HG02981 (cell line): Measurements from ENCODE around the gene BCAN.

Experiments used
- ATAC-seq: cut with Tn5 transposase; IDR thresholded peaks from one replicate; pipeline ENCODE4 v1.9.1; 2021; ENCODE audit warnings: mild to moderate bottlenecking, moderate library complexity; ENCODE audit not compliant: unreplicated experiment

Gene BCAN

DNA sequence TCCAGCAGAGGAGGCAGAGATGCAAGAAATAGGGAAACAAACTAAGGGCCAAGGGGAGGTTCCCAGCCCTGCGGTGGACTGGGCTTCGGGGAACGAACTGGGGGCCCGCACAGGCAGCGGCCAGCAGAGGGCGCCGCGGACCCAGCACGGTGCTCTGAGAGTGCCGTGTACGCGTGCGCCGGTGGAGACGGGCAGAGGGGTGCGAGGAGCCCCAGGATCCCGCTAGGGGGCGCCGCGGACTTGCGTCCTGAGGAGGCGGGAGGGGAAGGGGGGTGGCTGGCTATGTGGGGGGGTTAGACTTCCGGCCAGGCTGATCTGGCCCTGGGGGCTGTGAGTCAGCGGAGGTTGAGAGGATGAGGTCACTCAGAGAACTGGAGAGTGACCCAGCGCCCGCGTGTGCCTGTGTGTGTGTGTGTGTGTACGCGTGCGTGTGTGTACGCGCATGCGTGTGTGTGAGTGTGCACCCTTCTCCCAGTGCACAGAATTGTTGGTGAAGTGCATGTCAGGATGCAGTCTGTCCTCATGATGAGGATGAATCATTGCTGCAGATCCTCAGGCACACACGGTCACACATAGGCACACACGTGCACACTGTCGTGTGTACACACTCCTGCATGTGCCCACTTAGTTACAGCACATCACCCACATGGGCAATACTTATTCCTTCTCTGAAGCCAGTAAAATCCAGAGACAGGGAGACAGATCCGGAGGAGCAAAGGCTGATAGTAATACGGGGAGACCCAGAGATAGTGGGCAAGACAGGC, 18.3 kb downstream of the BCAN start:
- ATAC-seq, result peak; percentile 67

DNA sequence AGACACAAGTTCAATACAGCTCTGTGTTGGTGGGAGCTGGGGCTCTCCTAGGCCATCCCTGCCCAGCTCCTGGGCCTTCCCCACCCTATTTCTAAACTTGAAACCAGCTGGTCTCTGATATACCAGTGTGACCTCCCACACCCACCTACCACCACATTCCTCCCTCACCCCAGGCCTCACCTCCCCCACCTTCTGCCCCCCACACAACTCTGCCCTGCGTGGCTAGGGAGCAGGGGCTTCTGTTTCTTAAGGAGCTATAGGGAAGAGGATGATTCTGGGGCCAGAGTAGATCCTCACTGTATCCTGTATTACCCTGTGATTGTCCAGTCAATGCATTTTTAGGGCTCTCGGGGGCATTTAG, 18.8 kb downstream of the BCAN start:
- no peak for ATAC-seq

DNA sequence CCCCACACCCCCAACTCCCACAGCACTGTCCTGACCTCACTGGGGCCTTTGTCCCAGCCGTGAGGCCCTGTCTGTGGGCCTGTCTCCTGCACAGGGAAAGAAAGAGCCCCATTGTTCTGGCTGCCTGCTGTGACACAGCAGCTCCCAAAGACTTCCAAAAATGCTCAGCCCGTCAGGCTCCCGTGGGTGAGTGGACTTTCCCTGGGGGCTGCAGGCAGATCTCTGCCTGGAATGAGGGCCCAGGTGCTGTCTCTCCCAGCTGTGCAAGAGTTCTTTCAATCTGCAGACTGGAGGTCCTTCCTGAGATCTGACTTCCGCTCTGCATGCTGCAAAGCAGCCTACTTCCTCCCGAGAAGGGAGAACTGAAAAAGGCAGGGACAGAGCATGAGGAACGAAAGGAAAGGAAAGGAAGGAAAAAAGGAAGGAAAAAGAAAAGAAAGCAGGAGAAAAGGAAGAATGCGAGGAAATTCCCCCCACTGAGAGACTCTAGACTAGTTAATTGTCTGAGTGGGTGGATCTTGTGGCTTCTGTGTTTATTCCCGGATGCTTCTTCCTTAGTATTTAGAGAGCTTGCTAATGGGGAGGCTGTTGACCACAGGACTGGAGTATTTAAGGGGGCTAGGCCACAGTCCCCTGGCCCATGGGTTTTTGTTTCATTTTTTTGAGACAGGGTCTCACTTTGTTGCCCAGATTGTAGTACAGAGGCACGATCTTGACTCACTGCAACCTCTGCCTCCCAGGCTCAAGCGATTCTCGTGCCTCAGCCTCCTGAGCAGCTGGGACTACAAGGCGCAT, 20.3 kb downstream of the BCAN start:
- no peak for ATAC-seq

DNA sequence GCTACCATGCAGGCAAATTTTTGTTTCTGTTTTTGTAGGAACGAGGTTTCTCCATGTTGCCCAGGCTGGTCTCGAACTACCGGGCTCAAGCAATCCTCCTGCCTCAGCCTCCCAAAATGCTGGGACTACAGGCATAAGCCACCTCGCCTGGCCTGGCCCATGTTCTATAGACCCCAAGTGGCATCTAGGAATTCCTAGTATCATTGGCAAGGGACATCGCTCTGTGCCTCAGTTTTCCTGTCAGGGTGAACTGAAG, 20.8 kb downstream of the BCAN start:
- ATAC-seq, result no peak

DNA sequence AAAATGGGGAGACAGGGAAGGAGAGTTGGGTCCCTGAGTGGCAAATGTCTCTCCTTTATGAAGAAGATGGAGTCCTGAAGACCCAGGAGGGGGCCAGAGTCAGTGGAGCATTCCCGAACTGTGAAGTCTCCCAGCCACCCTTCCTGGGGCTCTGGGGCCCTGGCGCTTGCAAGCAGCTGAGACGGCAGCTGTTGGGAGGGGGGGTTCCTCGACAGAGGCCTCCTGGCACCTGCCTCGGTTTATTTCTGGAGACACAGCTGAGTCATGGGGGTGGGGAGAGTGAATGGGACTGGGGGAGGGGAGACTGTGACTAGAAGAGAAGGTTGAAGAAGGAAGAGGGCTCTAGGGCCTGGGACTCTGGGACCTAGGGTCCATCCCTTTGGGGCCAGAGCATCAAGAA, 21.3 kb downstream of the BCAN start:
- no peak for ATAC-seq

DNA sequence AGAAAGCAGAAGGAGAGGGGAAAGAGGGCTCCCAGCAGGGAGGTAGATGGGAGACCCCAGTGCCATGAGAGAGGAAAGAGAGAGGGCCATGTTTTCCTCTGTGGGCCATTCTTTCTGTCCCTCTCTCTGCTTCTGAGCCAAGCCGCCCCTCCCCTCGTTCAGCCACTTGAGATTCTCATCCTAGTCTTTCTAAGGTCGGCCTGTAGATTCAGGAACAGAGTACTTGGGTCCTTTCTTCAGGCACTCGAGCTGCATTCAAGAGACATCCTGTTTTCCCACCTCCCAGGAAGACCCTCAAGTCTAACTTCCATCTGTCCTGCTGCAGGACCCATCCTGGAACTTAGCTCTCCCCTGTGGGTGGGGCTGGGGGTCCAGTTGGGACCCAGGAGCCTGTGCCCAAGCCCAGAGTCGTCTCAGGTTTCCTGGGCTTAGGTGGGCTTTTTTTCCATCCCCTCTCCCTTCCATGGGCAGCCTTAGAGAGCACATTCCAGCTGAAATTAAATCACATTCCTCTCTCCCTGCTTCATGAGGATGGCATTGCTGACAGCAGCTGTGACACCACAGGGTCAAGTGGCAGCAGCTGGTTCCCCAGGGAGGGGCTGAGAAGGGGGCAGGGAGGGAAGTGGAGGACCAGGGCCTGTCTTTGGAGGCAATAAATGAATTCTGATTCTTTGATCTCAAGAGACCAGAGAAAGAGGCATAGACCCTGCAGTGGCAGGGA, 22.3 kb downstream of the BCAN start:
- no peak for ATAC-seq

DNA sequence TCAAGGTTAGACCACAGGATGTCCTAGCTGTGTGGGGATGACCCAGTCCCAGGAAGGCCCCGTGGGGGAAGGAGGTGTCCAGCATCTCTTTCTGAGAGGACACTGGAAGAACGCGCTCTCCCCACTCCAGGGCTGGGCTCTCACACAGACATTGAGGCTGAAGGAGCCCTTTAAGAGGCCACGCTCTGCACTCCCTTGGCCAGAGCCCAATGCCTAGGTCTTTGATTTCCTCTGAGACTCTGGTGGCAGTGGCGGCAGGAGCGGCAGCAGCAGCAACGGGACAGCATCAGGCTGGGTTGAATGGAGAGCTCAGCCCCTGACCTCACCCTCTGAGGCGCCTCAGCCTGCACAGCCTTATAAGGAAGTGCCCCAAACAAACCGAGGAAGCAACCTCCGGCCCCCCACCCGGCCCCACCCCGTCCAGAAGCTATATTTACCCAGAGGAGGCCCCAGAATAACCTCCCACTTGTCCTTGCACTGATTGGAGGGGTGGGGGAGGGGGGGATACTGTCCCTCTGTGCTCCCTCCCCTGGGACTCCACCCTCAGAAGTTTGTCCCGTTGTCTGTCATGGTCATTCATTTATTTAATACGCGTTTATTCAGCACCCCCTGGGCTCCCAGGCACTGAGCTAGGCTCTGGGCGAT, 23.0 kb downstream of the BCAN start:
- no peak for ATAC-seq

DNA sequence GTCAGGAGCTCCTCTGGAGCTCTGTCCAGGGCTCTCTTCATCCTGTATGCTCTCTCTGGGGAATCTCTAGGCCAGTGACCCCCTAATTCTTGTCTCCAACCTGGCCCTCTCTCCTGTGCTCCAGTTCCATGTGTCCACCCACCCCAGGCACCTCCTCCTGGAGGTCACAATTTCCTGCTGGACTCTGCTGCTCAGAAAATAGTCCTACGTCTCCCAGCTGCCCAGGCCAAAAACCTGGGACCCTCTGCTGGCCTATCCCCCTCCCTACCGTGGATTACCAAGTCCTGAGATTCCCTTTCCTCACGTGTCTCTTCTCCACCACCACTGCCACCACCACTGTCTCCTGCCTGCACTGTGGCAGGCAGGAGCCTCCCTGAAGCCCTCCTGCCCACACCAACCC, 23.6 kb downstream of the BCAN start:
- ATAC-seq, result no peak

DNA sequence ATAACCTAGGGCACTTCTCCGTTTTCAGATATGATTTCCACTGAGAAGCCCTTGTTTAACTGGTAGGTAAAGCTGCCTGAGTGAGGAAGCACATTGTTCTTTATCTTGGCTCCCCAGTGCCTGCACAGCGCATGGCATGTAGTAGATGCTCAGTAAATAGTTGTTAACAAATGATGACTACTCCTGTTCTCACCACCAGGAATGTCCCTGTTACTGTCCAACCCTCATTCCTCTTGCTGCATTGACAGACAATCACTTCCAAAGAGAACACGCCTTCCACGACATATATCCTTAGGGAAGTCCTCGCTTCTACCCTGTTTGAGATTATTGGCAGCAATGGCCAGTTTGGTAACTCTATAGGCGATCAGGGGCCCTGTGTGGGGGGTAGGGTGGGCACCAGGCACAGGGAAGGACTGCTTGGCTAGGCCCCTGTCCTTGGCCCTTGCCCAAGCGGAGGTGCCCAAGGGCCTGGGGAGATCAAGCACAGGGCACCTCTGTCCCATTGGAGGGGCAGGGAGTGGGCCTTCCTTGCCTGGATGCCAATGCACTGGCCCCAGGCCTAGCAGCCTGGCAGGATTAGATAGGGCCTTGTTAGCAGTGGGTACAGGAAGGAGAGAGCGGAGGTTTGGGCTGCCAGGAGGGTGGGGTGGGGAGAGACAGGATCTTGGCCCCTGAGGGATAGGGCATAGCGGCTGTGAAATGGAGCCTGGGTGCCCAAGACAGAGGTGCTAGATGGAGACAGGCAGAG, 25.1 kb downstream of the BCAN start:
- ATAC-seq, result no peak

DNA sequence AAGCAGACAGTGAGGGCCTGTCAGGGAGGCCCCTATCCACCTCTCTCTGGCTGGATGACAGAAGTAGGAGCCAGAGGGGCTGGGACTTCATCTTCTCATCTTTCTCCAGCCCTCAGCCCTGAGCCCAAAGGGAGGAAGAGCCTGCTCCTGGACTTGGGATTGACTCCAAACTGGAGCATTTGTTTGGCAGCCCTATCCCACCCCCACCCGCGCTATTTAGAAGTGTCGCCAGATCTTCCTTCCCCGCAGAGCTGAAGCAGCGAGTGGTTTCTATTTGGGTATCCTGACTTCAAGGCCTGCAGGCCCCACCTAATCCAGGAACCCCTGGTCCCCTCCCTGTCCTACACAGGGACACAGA, 25.7 kb downstream of the BCAN start:
- ATAC-seq, result no peak

DNA sequence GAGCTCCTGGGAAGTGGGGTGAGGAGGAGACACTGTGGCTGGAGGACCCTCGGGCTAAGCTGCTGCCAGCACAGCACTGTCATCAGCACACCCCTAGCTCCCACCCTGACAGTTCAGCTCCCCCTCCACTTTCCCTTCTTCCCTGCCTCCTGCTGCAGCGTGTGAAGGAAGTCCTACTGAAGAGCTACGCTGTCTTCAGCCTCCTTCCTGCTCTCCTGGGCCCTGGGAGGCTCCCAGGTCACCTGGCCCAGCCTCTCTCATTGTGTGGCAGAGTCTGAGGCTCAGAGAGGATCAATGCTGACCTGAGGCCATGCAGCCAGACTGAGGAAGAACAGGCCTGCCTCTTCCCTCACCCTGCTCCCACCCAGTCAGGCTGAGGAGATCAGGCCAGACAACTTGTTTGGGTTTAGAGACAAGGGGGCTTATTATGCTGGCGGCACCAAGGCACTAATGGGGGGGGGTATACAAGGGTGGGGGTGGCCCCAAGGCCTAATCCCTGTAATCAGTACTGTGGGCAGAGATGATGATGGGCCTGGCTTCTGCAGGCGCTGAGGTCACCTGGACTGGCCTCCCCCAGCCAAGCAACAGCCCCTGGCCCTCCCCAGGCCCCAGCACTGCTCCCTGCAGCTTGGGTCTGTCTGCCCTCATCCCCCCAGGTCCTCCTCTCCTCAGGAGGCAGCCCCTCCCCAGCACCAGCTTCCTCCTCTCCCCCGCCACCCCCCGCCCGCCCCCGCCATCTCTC, 26.2 kb downstream of the BCAN start:
- no peak for ATAC-seq

DNA sequence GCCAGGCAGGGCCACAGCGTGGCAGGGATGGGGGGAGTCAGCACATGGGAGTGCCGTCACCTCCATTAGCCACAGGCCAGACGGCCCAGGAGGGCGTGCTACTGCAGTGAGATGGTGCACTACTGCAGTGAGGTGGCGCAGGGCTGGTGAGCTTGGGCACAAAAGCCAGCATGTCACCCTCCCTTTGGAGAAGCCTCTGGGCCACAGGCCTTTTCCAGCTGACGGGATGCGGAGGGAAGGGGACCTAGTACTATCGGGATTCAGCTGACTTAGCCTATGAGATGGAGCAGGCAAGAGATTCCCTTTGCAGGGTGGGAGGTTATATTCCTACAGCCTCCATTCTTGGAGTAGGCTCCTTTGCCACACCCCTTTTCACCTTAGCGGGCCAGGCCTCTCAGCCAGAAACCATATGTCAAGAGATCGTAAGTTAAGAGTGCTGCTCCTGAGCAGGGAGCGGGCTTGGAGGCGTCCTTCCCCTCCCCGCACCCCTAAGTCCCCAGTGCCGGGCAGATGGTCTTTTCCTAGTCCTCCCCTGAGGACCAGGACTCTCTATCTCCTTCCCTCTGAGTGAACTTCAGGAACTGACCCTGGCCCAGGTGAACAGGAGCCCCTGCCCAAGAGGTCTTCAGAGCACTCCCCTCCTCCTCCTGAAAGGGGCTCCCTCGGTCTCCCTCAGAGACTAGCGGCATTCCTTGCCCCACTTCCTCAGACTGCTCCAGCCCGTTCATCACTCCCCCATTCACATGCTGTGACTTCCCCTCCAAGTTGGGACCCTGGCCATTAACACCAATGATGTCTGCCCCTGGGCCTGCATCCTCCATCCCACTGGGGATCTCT, 27.1 kb downstream of the BCAN start:
- ATAC-seq, result no peak

DNA sequence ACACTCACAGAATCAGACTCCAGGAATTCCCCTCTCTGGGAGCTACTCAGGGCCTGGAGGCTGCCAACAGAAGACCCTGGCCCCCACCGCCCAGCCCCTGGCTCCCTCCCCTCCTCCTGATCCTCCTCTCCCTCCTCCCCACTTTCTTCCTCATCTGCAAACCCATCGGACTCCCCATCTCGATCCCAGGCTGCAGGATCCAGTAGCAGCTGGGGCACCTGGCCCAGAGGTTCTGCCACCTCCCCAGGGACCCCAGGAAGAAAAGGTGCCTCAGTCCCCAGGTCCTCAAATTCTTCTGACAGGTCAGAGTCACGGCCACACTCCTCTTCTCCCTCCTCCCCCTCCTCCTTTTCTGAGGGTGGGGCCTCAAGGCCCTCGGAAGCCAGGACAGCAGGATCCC, 27.9 kb downstream of the BCAN start:
- ATAC-seq, result no peak

DNA sequence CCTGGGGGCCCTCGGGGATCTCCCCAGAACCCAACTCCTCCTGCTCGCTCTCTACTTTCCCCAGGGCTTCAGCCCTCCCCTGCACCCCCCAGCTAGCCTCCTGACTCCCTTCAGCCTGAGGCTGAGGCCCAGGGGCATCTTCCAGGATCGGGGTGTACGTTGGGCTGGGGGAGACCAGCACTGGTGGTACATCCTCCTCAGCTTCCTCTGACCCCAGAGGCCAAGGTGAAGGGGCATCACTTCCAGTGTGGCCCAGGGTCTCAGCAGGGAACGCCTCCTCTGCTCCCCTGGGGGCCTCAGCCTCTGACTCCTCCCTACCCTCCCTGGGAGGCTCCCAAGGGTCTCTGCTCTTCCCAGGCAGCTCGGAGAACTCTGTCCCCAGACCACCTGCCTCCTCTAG, 28.4 kb downstream of the BCAN start:
- no peak for ATAC-seq

DNA sequence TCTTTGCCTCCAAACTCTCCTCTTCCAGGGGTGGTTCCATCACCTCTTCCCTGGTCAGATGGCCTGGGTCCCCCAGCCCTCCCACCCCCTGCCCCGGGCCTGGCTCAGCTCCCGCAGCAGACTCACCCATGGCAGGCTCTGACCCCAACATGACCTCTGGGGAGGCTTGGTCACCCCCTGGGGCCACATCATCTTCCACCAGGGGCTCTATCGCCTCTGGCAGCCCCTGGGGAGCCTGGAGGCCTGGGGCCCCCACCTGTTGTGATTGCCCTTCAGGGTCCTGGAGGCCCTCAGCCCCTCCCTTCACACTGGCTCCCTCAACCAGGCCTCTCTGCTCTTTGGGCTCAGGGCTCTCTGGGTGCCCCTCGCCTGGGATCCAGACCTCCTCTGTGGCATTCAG, 28.9 kb downstream of the BCAN start:
- no peak for ATAC-seq

DNA sequence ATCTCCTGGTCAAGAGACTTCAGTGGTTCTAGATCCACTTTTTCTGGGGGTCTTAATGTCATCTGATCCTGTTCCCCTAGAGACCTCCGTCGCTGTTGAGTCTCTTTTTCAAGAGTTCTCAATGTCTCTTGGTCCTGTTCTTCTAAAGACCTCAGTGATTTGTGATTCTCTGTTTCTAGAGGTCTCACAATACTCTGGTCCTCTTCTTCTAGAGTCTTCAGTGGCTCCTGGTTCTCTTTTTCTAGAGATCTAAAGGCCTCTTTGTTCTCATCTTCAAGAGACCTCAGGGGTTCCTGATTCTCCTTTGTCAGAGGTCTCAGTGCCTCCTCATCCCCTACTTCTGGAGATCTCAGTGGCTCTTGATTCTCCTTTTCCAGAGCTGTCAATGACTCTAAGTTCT, 29.9 kb downstream of the BCAN start:
- ATAC-seq, result no peak

DNA sequence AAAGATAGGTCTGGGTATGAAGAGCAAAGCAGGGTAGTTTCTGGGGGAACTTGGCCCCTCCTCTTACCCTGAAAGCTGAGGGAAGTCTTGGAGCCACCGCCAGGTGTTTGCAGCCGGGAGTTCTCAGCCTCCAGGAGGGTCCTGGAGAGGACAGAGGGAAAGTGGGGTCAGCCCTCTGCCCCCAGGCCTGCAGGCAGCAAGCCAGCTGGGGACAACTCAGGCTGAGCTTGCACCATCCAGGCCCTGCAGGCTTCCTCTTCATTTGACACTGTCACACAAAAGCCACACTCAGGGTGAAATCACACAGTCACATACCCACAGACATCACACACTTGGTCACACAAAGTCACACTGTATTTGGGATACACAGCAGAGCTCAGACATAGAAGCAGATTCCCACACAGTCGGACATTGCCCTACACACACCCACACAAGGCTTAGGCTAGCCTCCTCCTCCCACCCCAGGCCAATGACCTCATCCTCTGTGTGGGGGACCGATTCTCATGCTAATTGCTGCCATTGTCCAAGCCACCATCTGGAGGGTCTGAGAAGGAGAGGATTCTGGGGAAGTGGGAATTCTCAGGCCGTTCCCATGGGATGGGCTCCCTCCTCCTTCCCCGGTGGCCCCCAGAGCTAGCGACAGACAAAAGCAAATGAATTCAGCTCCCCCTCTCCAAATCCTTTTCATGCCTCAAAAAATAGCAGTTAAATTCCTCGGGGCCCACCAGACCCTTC, 31.6 kb downstream of the BCAN start:
- no peak for ATAC-seq

DNA sequence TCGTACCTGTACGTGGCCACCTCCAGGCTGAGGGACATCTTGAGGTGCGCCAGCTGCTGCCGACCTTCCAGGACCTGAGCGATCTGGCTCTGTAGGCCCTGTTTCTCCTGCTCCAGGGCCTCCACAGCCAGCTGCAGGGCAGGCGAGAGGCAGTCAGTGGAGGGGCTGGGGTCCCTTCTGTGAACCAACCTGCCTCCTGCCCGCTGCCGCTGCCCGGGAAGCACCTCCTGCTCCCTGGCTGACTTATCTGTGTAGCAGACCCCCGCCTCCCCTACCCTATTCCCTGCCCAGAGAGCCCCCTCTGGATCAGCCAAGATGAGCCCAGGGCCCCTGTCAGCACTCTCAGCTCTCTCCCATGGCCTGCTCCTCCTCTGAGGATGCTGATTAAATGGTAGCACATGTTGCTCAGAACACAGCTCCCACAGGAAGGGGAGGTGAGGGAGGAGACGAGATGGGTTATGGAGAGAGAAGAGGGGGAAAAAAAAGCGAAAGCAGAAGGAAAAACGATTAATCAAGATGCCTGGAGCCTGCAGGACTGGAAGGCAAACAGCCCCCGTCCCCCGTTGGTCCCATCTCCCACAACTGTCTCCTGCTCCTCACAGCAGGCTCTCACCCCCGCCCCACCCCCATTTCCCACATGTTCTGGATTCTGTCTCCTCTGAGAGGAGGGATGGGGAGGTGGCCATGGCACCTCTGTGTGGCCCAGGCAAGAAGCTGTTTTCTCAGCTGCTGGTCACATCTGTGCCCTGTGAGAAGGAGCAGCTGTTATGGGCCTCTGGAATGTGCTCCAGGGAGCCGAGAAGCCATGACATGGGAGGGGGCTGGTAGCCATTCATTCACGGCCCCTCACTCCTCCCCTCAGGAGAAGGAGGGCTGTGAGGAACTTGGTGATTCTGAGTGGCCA, 33.5 kb downstream of the BCAN start:
- no peak for ATAC-seq
